Stimulated activated CD4-positive, alpha-beta T cell treated with anti-CD3 and anti-CD28 coated beads, Interleukin-4, amount 100 ng/mL, for 1 hour (primary cell): Measurements from ENCODE around the gene SLC35E1.
A peak's percentile ranks its signal among the peaks of the same experiment; 100 is the strongest.
"Not testable (repeated sequence)": the region's sequence is repeated elsewhere in the genome, so short reads cannot be mapped to it uniquely, and the experiment has no call there.

ENCODE experiments used
- DNase-seq: peaks from one replicate; pipeline ENCODE4 v3.0.0-alpha.2; 2020

The SLC35E1 gene

GRCh38 chr19:16579381-16579780 lies 7.2 kb upstream of the SLC35E1 start:
- DNase-seq: no peak

DNA sequence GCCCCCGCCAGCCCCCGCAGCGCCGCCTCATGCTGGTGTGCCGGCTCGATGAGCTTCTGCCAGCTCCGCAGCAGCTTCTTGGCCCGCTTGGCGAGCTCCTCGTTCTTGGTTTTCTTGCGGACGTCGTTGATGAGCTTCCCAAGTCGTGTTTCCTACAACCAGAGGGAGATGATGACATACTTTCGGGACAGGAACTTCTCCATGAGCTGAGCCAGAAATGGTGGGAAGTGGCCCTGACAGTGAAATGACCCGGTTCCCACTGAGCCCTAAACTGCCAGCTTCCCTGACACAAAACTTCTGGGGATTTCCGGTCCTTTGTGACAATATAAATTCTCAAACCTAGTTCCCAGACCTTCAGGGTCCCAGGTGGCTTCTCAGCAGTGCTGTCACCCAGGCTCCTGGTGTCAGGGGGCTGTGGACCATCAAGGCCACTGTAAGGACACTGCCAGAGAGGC lies 5.3 kb upstream of the SLC35E1 start:
- DNase-seq: no peak

- no peak for DNase-seq
Observed at GRCh38 chr19:16576690-16577530, 4.7 kb upstream of the SLC35E1 start.

DNA sequence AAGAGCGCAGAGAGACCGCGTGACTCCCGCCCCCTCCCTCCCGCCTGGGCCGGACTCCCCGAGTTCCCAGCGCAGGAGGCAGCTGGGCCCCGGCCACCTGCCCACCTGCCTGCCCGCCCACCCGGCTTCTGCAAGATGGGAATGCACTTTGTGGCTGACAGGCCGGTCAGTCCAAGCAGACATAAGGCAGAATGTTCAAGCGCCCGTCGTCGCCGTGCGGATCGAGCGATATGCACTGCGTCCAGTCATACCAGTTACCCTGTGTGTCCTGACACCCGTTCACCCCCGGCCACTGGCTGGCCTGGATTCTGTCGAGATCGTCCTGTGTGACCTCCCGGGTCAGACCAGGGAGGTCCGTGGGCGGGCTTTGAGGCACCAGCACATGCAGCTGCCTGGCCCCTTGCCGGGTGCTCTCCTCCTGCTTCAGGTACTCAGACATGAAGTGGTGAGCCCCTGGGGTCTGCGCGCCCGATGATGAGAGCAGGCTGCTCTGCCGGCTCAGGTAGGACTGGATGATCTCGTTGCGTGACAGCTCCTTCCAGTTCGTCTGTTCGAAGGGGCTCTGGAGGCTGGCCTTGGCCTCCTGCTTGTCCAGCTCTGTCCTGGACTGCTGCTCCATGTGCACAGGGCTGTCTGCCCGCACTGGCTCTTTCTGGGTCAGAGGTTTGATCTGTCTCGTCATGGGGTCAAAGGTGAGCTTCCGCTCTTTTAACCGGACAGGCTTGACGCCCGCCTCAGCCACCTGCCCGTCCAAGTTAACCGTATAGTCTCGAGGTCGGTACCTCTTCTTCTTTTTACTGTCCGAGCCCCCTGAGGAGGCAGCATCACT lies 3.9 kb upstream of the SLC35E1 start:
- no peak for DNase-seq

DNA sequence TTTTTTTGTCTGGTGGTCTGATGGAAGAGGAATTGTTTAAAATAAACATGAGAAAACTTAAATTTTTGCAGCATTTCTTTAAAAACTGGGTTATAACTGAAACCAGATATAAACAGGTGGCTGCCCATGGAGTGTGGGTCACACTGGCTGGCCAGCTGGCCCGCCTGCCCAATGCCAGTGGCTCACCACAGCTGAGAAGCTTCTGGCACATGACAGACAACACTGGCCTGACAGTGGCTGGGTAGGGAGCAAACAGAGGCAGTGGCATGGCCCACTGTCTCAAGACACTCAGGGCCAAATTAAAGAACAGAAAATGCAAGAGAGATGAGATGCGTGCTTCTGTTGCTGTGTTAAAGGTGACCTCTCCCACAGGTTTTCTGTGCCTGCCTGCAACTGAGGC lies 3.1 kb upstream of the SLC35E1 start:
- DNase-seq: no peak

GRCh38 chr19:16573925-16574324 lies 1.7 kb upstream of the SLC35E1 start:
- DNase-seq: no peak

DNA sequence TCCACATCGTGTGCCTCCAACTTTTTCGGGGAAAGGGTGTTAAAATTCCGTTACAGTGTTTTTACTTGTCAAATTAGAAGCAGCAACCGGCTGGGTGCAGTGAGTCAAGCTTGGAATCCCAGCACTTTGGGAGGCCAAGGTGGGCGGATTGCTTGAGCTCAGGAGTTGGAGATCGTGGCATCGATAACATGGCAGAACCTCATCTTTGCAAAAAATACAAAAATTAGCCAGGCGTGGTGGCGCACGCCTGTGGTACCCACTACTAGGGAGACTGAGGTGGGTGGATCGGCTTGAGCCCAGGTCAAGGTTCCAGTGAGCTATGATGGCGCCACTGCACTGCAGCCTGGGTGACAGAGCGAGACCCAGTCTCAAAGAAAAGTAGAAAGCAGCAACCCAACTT lies 1.1 kb upstream of the SLC35E1 start:
- DNase-seq: no peak

GRCh38 chr19:16571822-16572331 lies 338 bp downstream of the SLC35E1 start:
- peak; percentile 32 for DNase-seq

DNA sequence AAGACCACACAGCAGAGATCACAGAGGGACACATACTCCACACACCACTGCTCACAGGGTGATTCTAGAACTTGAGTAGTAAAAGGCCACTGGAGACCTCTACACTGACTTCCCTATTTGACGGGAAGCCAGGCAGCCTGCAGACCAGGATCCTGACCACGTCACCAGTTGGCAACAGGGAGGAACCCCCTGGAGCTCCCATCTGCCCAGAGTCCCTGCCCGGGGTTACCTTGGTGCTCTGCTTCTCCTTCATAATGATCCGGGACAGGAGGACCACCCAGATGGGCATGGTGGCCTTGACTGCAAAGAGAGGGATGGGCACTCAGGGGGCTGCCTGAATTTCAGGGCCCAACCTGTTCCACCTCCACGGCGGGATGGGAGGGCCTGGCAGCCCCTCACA lies 932 bp downstream of the SLC35E1 start:
- DNase-seq: no peak

GRCh38 chr19:16569609-16570320 lies 2.5 kb downstream of the SLC35E1 start:
- no peak for DNase-seq

- DNase-seq: no peak
Observed at GRCh38 chr19:16566702-16567101, 5.5 kb downstream of the SLC35E1 start.

GRCh38 chr19:16566161-16566560 lies 6.1 kb downstream of the SLC35E1 start:
- DNase-seq: peak; percentile 55

GRCh38 chr19:16564842-16565241 lies 7.4 kb downstream of the SLC35E1 start:
- no peak for DNase-seq

DNA sequence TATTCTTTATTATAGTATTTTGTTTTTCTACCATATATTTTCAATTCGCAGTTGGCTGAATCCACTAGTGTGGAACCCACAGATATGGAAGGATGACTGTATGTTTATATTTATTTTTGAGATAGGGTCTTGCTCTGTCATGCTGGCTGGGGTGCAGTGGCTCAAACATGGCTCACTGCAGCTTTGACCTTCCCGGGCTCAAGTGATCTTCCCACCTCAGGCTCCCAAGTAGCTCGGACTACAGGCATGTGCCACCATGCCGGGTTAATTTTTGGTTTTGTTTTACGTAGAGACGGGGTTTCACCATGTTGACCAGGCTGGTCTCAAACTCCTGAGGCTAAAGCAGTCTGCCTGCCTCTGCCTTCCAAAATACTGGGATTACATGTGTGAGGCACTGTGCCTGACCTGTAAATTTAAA lies 9.6 kb downstream of the SLC35E1 start:
- no peak for DNase-seq

DNA sequence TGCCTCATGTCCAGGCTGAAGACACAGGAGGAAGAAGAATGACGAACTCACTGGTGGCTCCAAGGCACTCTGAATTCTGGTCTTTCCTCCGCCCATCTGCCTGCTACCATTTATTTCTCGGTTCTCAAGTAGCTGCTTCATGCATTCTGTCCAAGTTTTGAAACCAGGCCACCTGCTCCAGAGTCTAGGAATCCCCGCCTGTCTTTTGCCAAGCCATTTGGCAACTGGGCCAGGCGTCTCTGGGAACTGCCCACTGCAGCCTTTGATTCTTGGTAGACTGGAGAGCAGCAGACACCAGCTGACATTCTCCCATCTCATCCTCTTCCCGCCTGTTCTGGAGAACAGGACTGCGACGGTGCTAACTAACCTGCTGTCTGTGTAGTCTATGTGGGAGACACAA lies 10.8 kb downstream of the SLC35E1 start:
- DNase-seq: no peak

- DNase-seq: no peak
Observed at GRCh38 chr19:16559780-16560276, 12.4 kb downstream of the SLC35E1 start.

- DNase-seq: no peak
Observed at GRCh38 chr19:16554776-16555175, 17.4 kb downstream of the SLC35E1 start.

GRCh38 chr19:16551902-16552301 lies 20.3 kb downstream of the SLC35E1 start:
- DNase-seq: not testable (repeated sequence)

- no peak for DNase-seq
Observed at GRCh38 chr19:16548956-16549355, 23.3 kb downstream of the SLC35E1 start.

DNA sequence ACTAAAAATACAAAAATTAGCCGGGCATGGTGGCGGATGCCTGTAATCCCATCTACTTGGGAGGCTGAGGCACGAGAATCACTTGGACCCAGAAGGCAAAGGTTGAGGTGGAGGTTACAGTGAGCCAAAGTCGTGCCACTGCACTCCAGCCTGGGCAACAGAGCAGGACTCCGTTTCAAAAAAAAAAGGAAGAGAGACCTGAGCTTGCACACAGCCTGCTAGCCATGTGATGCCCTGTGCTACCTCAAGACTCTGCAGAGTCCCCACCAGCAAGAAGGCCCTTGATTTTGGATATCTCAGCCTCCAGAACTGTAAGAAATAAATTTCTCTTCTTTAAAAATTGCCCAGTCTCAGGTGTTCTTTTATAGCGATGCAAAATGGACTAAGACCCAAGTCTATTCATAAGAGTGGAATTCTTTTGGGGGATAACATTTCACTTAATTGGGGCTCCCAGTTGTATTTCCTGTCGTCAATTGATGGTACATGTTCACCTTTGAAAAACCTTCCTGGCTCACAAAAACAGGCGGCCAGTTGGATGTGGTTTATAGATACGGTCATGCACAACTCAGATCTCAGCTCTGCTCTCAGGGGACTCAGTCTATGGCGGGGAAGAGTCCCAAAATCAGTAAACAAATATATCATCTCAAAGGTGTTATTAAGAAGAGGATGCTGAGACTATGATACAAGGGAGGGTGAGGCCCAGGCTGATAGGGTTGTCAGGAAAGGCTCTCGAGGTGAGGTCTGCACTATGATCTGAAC lies 27.6 kb downstream of the SLC35E1 start:
- DNase-seq: no peak

DNA sequence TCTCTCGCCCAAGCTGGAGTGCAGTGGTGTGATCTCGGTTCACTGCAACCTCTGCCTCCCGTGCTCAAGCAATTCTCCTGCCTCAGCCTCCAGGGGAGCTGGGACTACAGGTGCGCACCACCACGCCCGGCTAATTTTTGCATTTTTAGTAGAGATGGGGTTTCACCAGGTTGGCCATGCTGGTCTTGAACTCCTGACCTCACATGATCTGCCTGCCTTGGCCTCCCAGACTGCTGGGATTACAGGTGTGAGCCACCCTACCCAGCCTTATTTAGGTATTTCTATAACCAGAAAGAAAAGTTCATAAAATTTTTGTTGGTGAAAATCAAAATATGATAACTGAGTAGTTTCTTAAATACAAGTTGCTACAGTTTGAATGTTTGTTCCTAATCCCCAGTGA lies 28.5 kb downstream of the SLC35E1 start:
- not testable (repeated sequence) for DNase-seq

DNA sequence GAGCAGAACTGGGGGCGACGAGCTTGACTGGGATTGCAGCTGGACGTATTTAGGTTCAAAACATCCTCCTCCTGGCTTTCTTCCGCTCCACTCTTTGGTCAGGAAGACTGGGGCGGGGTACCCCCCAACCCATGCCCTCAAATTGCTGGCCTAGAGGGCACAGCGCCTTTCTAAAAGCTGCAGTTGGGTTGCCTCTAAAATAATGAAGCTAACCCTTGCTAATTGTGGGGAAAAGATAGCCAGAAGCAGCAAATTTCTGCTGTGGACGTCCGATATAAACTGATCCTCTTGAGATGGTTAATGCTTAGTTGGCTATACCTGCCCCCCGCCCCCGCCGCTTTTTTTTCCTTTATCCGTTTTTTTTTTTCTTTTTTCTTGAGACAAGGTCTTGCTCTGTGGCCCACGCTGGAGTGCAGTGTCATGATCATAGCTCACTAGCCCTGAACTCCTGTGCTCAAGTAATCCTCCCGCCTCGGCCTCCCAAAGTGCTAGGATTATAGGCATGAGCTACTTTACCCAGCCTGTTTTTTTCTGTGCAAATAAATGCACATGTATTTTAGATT lies 29.2 kb downstream of the SLC35E1 start:
- DNase-seq: no peak
